Stimulated activated effector memory CD8-positive, alpha-beta T cell treated with anti-CD3 and anti-CD28 coated beads, Interleukin-12 subunit alpha, Interleukin-12 subunit beta, amount 100 ng/mL, for 72 hours (primary cell): ENCODE measurements around the gene POMT1.

Experiments
- ATAC-seq: fragments of 150-1000 bp; cut with Tn5 transposase; 2 replicates; pipeline ENCODE4 v1.10.0; 2021
- DNase-seq, 2 donors: peaks; one replicate each; pipeline ENCODE4 v3.0.0; 2021 to 2022; ENCODE audit warnings: low spot score in 2 of 2
- H3K27ac Mint-ChIP-seq: one replicate; pipeline ENCODE4 v1.8.0; 2022; ENCODE audit warnings: mild to moderate bottlenecking, mixed read lengths
- H3K36me3 Mint-ChIP-seq: one replicate; pipeline ENCODE4 v1.8.0; 2022; ENCODE audit warnings: mild to moderate bottlenecking, mixed read lengths
- H3K4me1 Mint-ChIP-seq: one replicate; pipeline ENCODE4 v1.8.0; 2022; ENCODE audit warnings: mixed read lengths
- H3K4me3 Mint-ChIP-seq: one replicate; pipeline ENCODE4 v1.8.0; 2022; ENCODE audit warnings: mild to moderate bottlenecking, mixed read lengths
- H3K9me3 Mint-ChIP-seq: one replicate; pipeline ENCODE4 v1.8.0; 2022; ENCODE audit warnings: mixed read lengths

Gene POMT1

GRCh38 chr9:131484051-131484445, 18.7 kb upstream of the POMT1 start:
- no peak overlapping the region for H3K27ac Mint-ChIP-seq
- H3K9me3 Mint-ChIP-seq, result no peaks in the 10 kb centered on the region
- peaks cover 100% of the 10 kb centered on the region for H3K36me3 Mint-ChIP-seq
- H3K4me3 Mint-ChIP-seq, result no peak overlapping the region
- no peak for DNase-seq
- no peak for ATAC-seq
- peaks cover 7% of the 10 kb centered on the region for H3K4me1 Mint-ChIP-seq

GRCh38 chr9:131484560-131485185, 18.0 kb upstream of the POMT1 start:
- ATAC-seq (no peak), DNase-seq (no peak)
- H3K4me1 Mint-ChIP-seq, result peaks cover 7% of the 10 kb centered on the region
- H3K36me3 Mint-ChIP-seq, result peaks cover 100% of the 10 kb centered on the region
- no peaks in the 10 kb centered on the region for H3K9me3 Mint-ChIP-seq
- peak overlapping the region; percentile 40 for H3K27ac Mint-ChIP-seq
- H3K4me3 Mint-ChIP-seq, result no peak overlapping the region

- no peak overlapping the region for H3K4me3 Mint-ChIP-seq
- ATAC-seq (no peak), DNase-seq (no peak)
- H3K4me1 Mint-ChIP-seq, result peaks cover 7% of the 10 kb centered on the region
- H3K36me3 Mint-ChIP-seq, result peaks cover 100% of the 10 kb centered on the region
- peak overlapping the region; percentile 40 for H3K27ac Mint-ChIP-seq
- no peaks in the 10 kb centered on the region for H3K9me3 Mint-ChIP-seq
Observed at GRCh38 chr9:131485206-131485605, 17.5 kb upstream of the POMT1 start.

GRCh38 chr9:131485728-131486422, 16.8 kb upstream of the POMT1 start:
- no peak overlapping the region for H3K4me3 Mint-ChIP-seq
- DNase-seq, result no peak
- H3K27ac Mint-ChIP-seq, result peak overlapping the region; percentile 17
- no peaks in the 10 kb centered on the region for H3K9me3 Mint-ChIP-seq
- peaks cover 100% of the 10 kb centered on the region for H3K36me3 Mint-ChIP-seq
- no peak for ATAC-seq
- peaks cover 7% of the 10 kb centered on the region for H3K4me1 Mint-ChIP-seq

- Mint-ChIP-seq H3K27ac (no peak overlapping the region), H3K4me3 (no peak overlapping the region), H3K4me1 (peaks cover 7% of the 10 kb centered on the region), H3K36me3 (peaks cover 100% of the 10 kb centered on the region), H3K9me3 (no peaks in the 10 kb centered on the region)
- DNase-seq (no peak), ATAC-seq (no peak)
Observed at GRCh38 chr9:131487001-131487400, 15.7 kb upstream of the POMT1 start.

- Mint-ChIP-seq H3K36me3 (peaks cover 100% of the 10 kb centered on the region), H3K4me3 (no peak overlapping the region), H3K27ac (no peak overlapping the region), H3K4me1 (peaks cover 7% of the 10 kb centered on the region), H3K9me3 (no peaks in the 10 kb centered on the region)
- no peak for DNase-seq
- no peak for ATAC-seq
Observed at GRCh38 chr9:131487621-131488031, 15.1 kb upstream of the POMT1 start.

- Mint-ChIP-seq H3K27ac (peak overlapping the region; percentile 43), H3K36me3 (peaks cover 100% of the 10 kb centered on the region), H3K4me1 (peaks cover 7% of the 10 kb centered on the region), H3K9me3 (no peaks in the 10 kb centered on the region), H3K4me3 (no peak overlapping the region)
- no peak for ATAC-seq
- no peak for DNase-seq
Observed at GRCh38 chr9:131490514-131490913, 12.2 kb upstream of the POMT1 start.

- H3K36me3 Mint-ChIP-seq, result peaks cover 100% of the 10 kb centered on the region
- DNase-seq (no peak), ATAC-seq (no peak)
- H3K4me3 Mint-ChIP-seq, result no peak overlapping the region
- no peaks in the 10 kb centered on the region for H3K9me3 Mint-ChIP-seq
- H3K27ac Mint-ChIP-seq, result peak overlapping the region; percentile 43
- peaks cover 7% of the 10 kb centered on the region for H3K4me1 Mint-ChIP-seq
Observed at GRCh38 chr9:131491001-131491710, 11.6 kb upstream of the POMT1 start.

GRCh38 chr9:131492070-131492469, 10.6 kb upstream of the POMT1 start:
- H3K4me1 Mint-ChIP-seq, result peaks cover 10% of the 10 kb centered on the region
- no peak overlapping the region for H3K4me3 Mint-ChIP-seq
- peaks cover 100% of the 10 kb centered on the region for H3K36me3 Mint-ChIP-seq
- ATAC-seq (no peak), DNase-seq (no peak)
- H3K27ac Mint-ChIP-seq, result peak overlapping the region; percentile 29
- no peaks in the 10 kb centered on the region for H3K9me3 Mint-ChIP-seq

GRCh38 chr9:131494296-131494870, 8.3 kb upstream of the POMT1 start:
- Mint-ChIP-seq H3K4me1 (peaks cover 19% of the 10 kb centered on the region), H3K9me3 (no peaks in the 10 kb centered on the region), H3K4me3 (no peak overlapping the region), H3K27ac (peak overlapping the region; percentile 50), H3K36me3 (peaks cover 97% of the 10 kb centered on the region)
- DNase-seq (no peak), ATAC-seq (no peak)

- peaks cover 97% of the 10 kb centered on the region for H3K36me3 Mint-ChIP-seq
- H3K9me3 Mint-ChIP-seq, result no peaks in the 10 kb centered on the region
- H3K27ac Mint-ChIP-seq, result peak overlapping the region; percentile 17
- ATAC-seq (no peak), DNase-seq (no peak)
- H3K4me3 Mint-ChIP-seq, result no peak overlapping the region
- H3K4me1 Mint-ChIP-seq, result peaks cover 33% of the 10 kb centered on the region
Observed at GRCh38 chr9:131495785-131496184, 6.9 kb upstream of the POMT1 start.

GRCh38 chr9:131496844-131497405, 5.8 kb upstream of the POMT1 start:
- H3K27ac Mint-ChIP-seq, result peak overlapping the region; percentile 83
- ATAC-seq (no peak), DNase-seq (no peak)
- H3K4me1 Mint-ChIP-seq, result peaks cover 43% of the 10 kb centered on the region
- H3K4me3 Mint-ChIP-seq, result no peak overlapping the region
- peaks cover 94% of the 10 kb centered on the region for H3K36me3 Mint-ChIP-seq
- no peaks in the 10 kb centered on the region for H3K9me3 Mint-ChIP-seq

- peak overlapping the region; percentile 96 for H3K27ac Mint-ChIP-seq
- peak overlapping the region; percentile 98 for H3K4me3 Mint-ChIP-seq
- no peaks in the 10 kb centered on the region for H3K9me3 Mint-ChIP-seq
- peaks cover 56% of the 10 kb centered on the region for H3K4me1 Mint-ChIP-seq
- no peak for DNase-seq
- H3K36me3 Mint-ChIP-seq, result peaks cover 90% of the 10 kb centered on the region
- ATAC-seq, result no peak
Observed at GRCh38 chr9:131499254-131499767, 3.4 kb upstream of the POMT1 start.

- peak overlapping the region; percentile 96 for H3K27ac Mint-ChIP-seq
- peak overlapping the region; percentile 98 for H3K4me3 Mint-ChIP-seq
- peak; percentile 82 for ATAC-seq
- no peaks in the 10 kb centered on the region for H3K9me3 Mint-ChIP-seq
- DNase-seq, result peak; percentile 49 to 85
- H3K4me1 Mint-ChIP-seq, result peaks cover 67% of the 10 kb centered on the region
- H3K36me3 Mint-ChIP-seq, result peaks cover 82% of the 10 kb centered on the region
Observed at GRCh38 chr9:131500377-131500776, 2.3 kb upstream of the POMT1 start.

- Mint-ChIP-seq H3K4me1 (peaks cover 68% of the 10 kb centered on the region), H3K9me3 (no peaks in the 10 kb centered on the region), H3K27ac (peak overlapping the region; percentile 96), H3K4me3 (peak overlapping the region; percentile 98), H3K36me3 (peaks cover 79% of the 10 kb centered on the region)
- DNase-seq (peak; percentile 36 to 75), ATAC-seq (peak; percentile 58)
Observed at GRCh38 chr9:131500939-131501541, 1.7 kb upstream of the POMT1 start.
